ENCODE results near the gene PRDM1. TPM values are rescaled to one million over a fixed set of nuclear protein-coding genes. Genes with fewer than 3 reads are reported as not detected.
A peak's percentile ranks its signal among the peaks of the same experiment; 100 is the strongest.

Gene PRDM1
- polyA plus RNA-seq, 1 of the 3 experiments (the other 2 are of a cell fraction), result 4.0 TPM

DNA sequence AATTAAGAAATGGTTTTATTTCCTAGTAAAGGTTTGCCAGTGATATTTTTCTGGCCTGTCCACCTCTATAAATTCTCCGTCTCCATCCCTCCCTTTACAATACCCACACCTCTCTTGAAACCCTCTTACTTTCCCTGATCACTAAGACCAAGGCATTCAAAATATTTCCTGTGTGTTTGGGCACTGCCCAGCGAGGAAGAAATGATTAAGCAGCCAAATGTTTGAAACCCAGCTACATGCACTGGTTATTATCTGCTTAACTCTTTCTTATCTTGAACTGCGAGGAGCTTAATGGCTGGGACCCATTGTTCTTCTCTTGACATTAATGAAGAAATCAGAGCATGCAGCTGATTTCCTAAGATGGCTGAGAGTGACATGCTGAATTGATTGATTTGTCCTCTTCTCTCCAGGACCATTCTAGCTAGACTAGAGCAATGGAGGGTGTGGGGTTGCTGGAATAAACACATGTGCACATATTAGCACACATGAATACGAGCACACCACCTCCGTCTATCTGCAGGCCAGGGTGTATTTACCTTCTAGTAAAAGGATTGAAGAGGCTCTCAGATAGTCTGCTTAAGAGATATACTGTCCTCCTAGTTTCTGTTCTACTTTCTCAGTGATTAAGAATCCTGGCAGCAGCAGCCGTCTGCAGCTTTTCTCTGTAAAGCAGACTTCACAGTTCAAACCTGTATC is 46.1 kb upstream of the PRDM1 start:
- ChIA-PET CTCF (interaction anchor here (0.9 kb wide), 1 partner anchor 261 kb away, joined by 3 read pairs; no protein-coding TSS in a partner anchor), POLR2A (no interaction called here)
- H3K4me1 ChIP-seq (ENCODE audit: control insufficient read depth in 1 of 2, insufficient read depth in 2 of 2, low read depth in 1 of 2, low read length in 1 of 2), result peaks cover 4 to 19% of the 10 kb centered on the region in 2 experiments; a peak in 3 of 4 replicates

DNA sequence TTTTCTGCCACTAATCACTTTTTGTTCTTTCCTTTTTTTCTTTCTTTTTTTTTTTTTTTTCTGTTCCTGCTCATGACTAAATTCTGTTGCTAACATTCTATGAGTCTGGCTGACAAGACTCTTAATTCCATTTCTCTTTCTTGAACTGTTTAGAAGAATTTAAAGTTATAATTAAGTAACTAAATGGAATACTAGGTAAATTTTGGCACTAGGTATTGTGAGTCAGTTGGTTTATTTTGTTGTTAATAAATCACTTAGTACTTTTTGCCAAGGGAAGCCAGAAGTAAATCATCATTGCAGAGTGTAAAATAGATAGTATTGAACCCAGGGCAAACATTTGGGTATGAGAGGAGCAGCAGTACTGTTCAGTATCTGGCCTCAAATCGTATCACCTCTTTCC is 42.0 kb upstream of the PRDM1 start:
- peaks cover 12% of the 10 kb centered on the region for H3F3A ChIP-seq (replicated peaks; ENCODE audit: insufficient read depth)
- POLR2A ChIA-PET, result no interaction called here
- CTCF ChIA-PET, result no interaction called here
- no peak overlapping the region for H3K9ac ChIP-seq
- H3K9me3 ChIP-seq, result no peaks in the 10 kb centered on the region
- H2AFZ ChIP-seq (ENCODE audit: low read depth), result no peak overlapping the region
- TF ChIP-seq MEF2A (IDR thresholded peaks at IDR 0.05; ENCODE audit: borderline replicate concordance, low read depth) (no peak), FOXM1 (IDR thresholded peaks at IDR 0.05; ENCODE audit: low read depth) (no peak), EP300 (IDR thresholded peaks at IDR 0.05; ENCODE audit: borderline replicate concordance in 1 of 2, low read depth in 1 of 2, low read length in 1 of 2) (no peak), MXI1 (IDR thresholded peaks at IDR 0.05; ENCODE audit: low read depth, low read length) (no peak), RFX5 (IDR thresholded peaks at IDR 0.05; ENCODE audit: low read length) (no peak), SMC3 (IDR thresholded peaks at IDR 0.05; ENCODE audit: low read depth, low read length) (no peak), FOXJ3 (CRISPR knock-in tag; IDR thresholded peaks at IDR 0.05) (no peak), ELF1 (IDR thresholded peaks at IDR 0.05) (no peak), RAD21 (IDR thresholded peaks at IDR 0.05; ENCODE audit: low read length) (no peak), YY1 (IDR thresholded peaks at IDR 0.05; ENCODE audit: low read depth) (no peak), CHD2 (IDR thresholded peaks at IDR 0.05; ENCODE audit: low read length, partially characterized antibody) (no peak), JUND (IDR thresholded peaks at IDR 0.05) (no peak), GATA2 (CRISPR knock-in tag; IDR thresholded peaks at IDR 0.05) (no peak), FOSL2 (IDR thresholded peaks at IDR 0.05; ENCODE audit: borderline replicate concordance, low read depth) (no peak), GABPA (IDR thresholded peaks at IDR 0.05; ENCODE audit: low read depth) (no peak), EZH2phosphoT487 (IDR thresholded peaks at IDR 0.05; ENCODE audit: borderline replicate concordance, low read depth) (no peak)
- TF ChIP-seq, protein P1, sequence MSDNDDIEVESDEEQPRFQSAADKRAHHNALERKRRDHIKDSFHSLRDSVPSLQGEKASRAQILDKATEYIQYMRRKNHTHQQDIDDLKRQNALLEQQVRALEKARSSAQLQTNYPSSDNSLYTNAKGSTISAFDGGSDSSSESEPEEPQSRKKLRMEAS (IDR thresholded peaks at IDR 0.05; ENCODE audit: low read depth), result no peak
- TF ChIP-seq, protein P2, sequence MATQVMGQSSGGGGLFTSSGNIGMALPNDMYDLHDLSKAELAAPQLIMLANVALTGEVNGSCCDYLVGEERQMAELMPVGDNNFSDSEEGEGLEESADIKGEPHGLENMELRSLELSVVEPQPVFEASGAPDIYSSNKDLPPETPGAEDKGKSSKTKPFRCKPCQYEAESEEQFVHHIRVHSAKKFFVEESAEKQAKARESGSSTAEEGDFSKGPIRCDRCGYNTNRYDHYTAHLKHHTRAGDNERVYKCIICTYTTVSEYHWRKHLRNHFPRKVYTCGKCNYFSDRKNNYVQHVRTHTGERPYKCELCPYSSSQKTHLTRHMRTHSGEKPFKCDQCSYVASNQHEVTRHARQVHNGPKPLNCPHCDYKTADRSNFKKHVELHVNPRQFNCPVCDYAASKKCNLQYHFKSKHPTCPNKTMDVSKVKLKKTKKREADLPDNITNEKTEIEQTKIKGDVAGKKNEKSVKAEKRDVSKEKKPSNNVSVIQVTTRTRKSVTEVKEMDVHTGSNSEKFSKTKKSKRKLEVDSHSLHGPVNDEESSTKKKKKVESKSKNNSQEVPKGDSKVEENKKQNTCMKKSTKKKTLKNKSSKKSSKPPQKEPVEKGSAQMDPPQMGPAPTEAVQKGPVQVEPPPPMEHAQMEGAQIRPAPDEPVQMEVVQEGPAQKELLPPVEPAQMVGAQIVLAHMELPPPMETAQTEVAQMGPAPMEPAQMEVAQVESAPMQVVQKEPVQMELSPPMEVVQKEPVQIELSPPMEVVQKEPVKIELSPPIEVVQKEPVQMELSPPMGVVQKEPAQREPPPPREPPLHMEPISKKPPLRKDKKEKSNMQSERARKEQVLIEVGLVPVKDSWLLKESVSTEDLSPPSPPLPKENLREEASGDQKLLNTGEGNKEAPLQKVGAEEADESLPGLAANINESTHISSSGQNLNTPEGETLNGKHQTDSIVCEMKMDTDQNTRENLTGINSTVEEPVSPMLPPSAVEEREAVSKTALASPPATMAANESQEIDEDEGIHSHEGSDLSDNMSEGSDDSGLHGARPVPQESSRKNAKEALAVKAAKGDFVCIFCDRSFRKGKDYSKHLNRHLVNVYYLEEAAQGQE (IDR thresholded peaks at IDR 0.05; ENCODE audit: low read depth, low read length), result no peak
- TF ChIP-seq, protein P3, sequence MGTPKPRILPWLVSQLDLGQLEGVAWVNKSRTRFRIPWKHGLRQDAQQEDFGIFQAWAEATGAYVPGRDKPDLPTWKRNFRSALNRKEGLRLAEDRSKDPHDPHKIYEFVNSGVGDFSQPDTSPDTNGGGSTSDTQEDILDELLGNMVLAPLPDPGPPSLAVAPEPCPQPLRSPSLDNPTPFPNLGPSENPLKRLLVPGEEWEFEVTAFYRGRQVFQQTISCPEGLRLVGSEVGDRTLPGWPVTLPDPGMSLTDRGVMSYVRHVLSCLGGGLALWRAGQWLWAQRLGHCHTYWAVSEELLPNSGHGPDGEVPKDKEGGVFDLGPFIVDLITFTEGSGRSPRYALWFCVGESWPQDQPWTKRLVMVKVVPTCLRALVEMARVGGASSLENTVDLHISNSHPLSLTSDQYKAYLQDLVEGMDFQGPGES (IDR thresholded peaks at IDR 0.05; ENCODE audit: low read depth, low read length), result no peak
- H3K9me2 ChIP-seq, result no peaks in the 10 kb centered on the region
- no peaks in the 10 kb centered on the region for H4K20me1 ChIP-seq (ENCODE audit: insufficient read depth)
- H3K27ac ChIP-seq (ENCODE audit: low read depth in 2 of 2, low read length in 1 of 2), result no peak overlapping the region
- WGBS (ENCODE audit: low lambda C conversion rate), result 56% methylated on average over 1 of the region's 1 CpG
- H3K36me3 ChIP-seq (replicated peaks in 1 of 2; ENCODE audit: control insufficient read depth in 1 of 2, insufficient read depth in 2 of 2, low read length in 1 of 2), result no peaks in the 10 kb centered on the region
- no peak for DNase-seq
- no peak overlapping the region for H3K4me3 ChIP-seq (ENCODE audit: low read depth in 2 of 2, low read length in 1 of 2)
- H3K79me2 ChIP-seq (ENCODE audit: insufficient read depth), result no peaks in the 10 kb centered on the region
- H3K4me1 ChIP-seq (ENCODE audit: control insufficient read depth in 1 of 2, insufficient read depth in 2 of 2, low read depth in 1 of 2, low read length in 1 of 2), result peaks cover 4 to 19% of the 10 kb centered on the region in 2 experiments; a peak in 3 of 4 replicates
- no peaks in the 10 kb centered on the region for H3K27me3 ChIP-seq (ENCODE audit: insufficient read depth)
- H3K4me2 ChIP-seq, result no peak overlapping the region

More for the DNA sequence above, 46.1 kb upstream of the PRDM1 start:
- no peaks in the 10 kb centered on the region for H4K20me1 ChIP-seq (ENCODE audit: insufficient read depth)
- peaks cover 23% of the 10 kb centered on the region for H3F3A ChIP-seq (replicated peaks; ENCODE audit: insufficient read depth)
- H3K9me3 ChIP-seq, result peaks cover 5% of the 10 kb centered on the region; the same call in 1 of the 2 replicates
- no peaks in the 10 kb centered on the region for H3K79me2 ChIP-seq (ENCODE audit: insufficient read depth)
- TF ChIP-seq, protein P4, sequence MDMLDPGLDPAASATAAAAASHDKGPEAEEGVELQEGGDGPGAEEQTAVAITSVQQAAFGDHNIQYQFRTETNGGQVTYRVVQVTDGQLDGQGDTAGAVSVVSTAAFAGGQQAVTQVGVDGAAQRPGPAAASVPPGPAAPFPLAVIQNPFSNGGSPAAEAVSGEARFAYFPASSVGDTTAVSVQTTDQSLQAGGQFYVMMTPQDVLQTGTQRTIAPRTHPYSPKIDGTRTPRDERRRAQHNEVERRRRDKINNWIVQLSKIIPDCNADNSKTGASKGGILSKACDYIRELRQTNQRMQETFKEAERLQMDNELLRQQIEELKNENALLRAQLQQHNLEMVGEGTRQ (IDR thresholded peaks at IDR 0.05; ENCODE audit: borderline replicate concordance, low read depth, low read length), result no peak
- no peak for TF ChIP-seq MEF2A (IDR thresholded peaks at IDR 0.05; ENCODE audit: borderline replicate concordance, low read depth)
- peak; percentile 12; the same call in 1 of the 2 replicates for TF ChIP-seq GATA2 (CRISPR knock-in tag; IDR thresholded peaks at IDR 0.05)
- TF ChIP-seq FOSL2 (IDR thresholded peaks at IDR 0.05; ENCODE audit: borderline replicate concordance, low read depth), result peak; percentile 37; the same call in 1 of the 2 replicates
- peak; percentile 23; the same call in 1 of the 2 replicates for TF ChIP-seq TCF12 (IDR thresholded peaks at IDR 0.05)
- TF ChIP-seq EP300 (IDR thresholded peaks at IDR 0.05; ENCODE audit: borderline replicate concordance in 1 of 2, low read depth in 1 of 2, low read length in 1 of 2), result peak in 1 of 2 experiments; percentile 29; a peak in 1 of 4 replicates
- H3K9me2 ChIP-seq, result no peaks in the 10 kb centered on the region
- peak overlapping the region; percentile 24; the same call in 1 of the 2 replicates for H3K4me2 ChIP-seq
- no peaks in the 10 kb centered on the region for H3K36me3 ChIP-seq (replicated peaks in 1 of 2; ENCODE audit: control insufficient read depth in 1 of 2, insufficient read depth in 2 of 2, low read length in 1 of 2)
- DNase-seq, result no peak
- 54% methylated on average over 6 of the region's 6 CpGs for WGBS (ENCODE audit: low lambda C conversion rate)
- H2AFZ ChIP-seq (ENCODE audit: low read depth), result peak overlapping the region; percentile 73; the same call in 1 of the 2 replicates
- 0 out of 4 replicates have a peak overlapping the region, but pooled peaks of 1 of the 2 experiments have one; percentile 9 for H3K27ac ChIP-seq (ENCODE audit: low read depth in 2 of 2, low read length in 1 of 2)
- H3K4me3 ChIP-seq (ENCODE audit: low read depth in 2 of 2, low read length in 1 of 2), result no peak overlapping the region
- H3K27me3 ChIP-seq (ENCODE audit: insufficient read depth), result no peaks in the 10 kb centered on the region
- H3K9ac ChIP-seq, result no peak overlapping the region

Data from SK-N-SH (cell line).